MCF 10A (cell line): Measurements from ENCODE around the gene RNF220. TPM values are rescaled to one million over a fixed set of nuclear protein-coding genes. Genes with fewer than 3 reads are reported as not detected.
"Not testable (repeated sequence)": the region's sequence is repeated elsewhere in the genome, so short reads cannot be mapped to it uniquely, and the experiment has no call there.

Experiments
- BruUV-seq: library from RNA; stranded (reverse); fragments of 400-500 nt; replicated peaks from 2 replicates; lab custom pipeline; 2021; lab: Mats Ljungman, UMichigan
- CTCF ChIA-PET: fragments of 300-600 bp; sonication (Branson Sonifier 250); formaldehyde crosslinking; extraction: SDS; loops from one replicate; lab custom pipeline; 2021; ENCODE audit warnings: antibody characterized with exemption, inconsistent platforms; lab: Yijun Ruan, JAX
- POLR2A ChIA-PET: fragments of 300-600, 350-650 bp; sonication (Branson Sonifier 250); formaldehyde crosslinking; extraction: SDS; loops from one replicate; lab custom pipeline; 2020; ENCODE audit warnings: antibody characterized with exemption, inconsistent platforms; lab: Yijun Ruan, JAX
- DNase-seq: peaks from one replicate; pipeline ENCODE4 v3.0.0-alpha.2; 2018; ENCODE audit not compliant: unreplicated experiment
- H3K27ac Mint-ChIP-seq: one replicate; pipeline ENCODE4 v1.8.0; 2022; ENCODE audit warnings: mild to moderate bottlenecking, low read depth, mixed read lengths; ENCODE audit not compliant: unreplicated experiment
- H3K27me3 Mint-ChIP-seq: one replicate; pipeline ENCODE4 v1.8.0; 2022; ENCODE audit warnings: mixed read lengths; ENCODE audit not compliant: insufficient read depth, unreplicated experiment
- H3K36me3 Mint-ChIP-seq: one replicate; pipeline ENCODE4 v1.8.0; 2022; ENCODE audit warnings: mild to moderate bottlenecking, moderate library complexity, mixed read lengths; ENCODE audit not compliant: insufficient read depth, unreplicated experiment
- H3K4me1 Mint-ChIP-seq: one replicate; pipeline ENCODE4 v1.8.0; 2022; ENCODE audit warnings: mixed read lengths; ENCODE audit not compliant: insufficient read depth, unreplicated experiment
- H3K4me3 Mint-ChIP-seq: one replicate; pipeline ENCODE4 v1.8.0; 2022; ENCODE audit warnings: mild to moderate bottlenecking, moderate library complexity, mixed read lengths; ENCODE audit not compliant: unreplicated experiment
- H3K9me3 Mint-ChIP-seq: one replicate; pipeline ENCODE4 v1.8.0; 2022; ENCODE audit warnings: mixed read lengths; ENCODE audit not compliant: unreplicated experiment
- CTCF ChIP-seq: fragments of 200-600 bp; IDR thresholded peaks from one replicate; pipeline ENCODE4 v1.8.0; 2022; ENCODE audit warnings: antibody characterized with exemption, mild to moderate bottlenecking; ENCODE audit not compliant: unreplicated experiment
- intact Hi-C: fragments of 100-400 bp; cut with micrococcal nuclease; formaldehyde crosslinking; loops from 2 replicates; pipeline ENCODE4 v1.14.1; 2022
- total RNA-seq: library from RNA; stranded (reverse); gene quantifications from 2 replicates; pipeline ENCODE4 v1.2.3, GENCODE V29; 2022

RNF220 gene
- total RNA-seq, 1 experiment from 2014 or later: 67.1 TPM

- peaks cover 6% of the 10 kb centered on the region for H3K4me1 Mint-ChIP-seq
- no peaks in the 10 kb centered on the region for H3K9me3 Mint-ChIP-seq
- TF ChIP-seq CTCF: no peak
- BruUV-seq: no TSS peak
- DNase-seq: no peak
- ChIA-PET CTCF (interaction anchor here (0.9 kb wide), 1 partner anchor 102 kb away, joined by 3 read pairs; no protein-coding TSS in a partner anchor), POLR2A (interaction anchor here (1.3 to 2.5 kb wide), 2 partner anchors 13 to 25 kb away, joined by 3 to 8 read pairs; no protein-coding TSS in a partner anchor)
- H3K4me3 Mint-ChIP-seq: no peak overlapping the region
- no peaks in the 10 kb centered on the region for H3K36me3 Mint-ChIP-seq
- H3K27me3 Mint-ChIP-seq: no peaks in the 10 kb centered on the region
- intact Hi-C loops: no loop called here
- H3K27ac Mint-ChIP-seq: no peak overlapping the region
Measured at GRCh38 chr1:44696789-44697345, 291.8 kb downstream of the RNF220 start.

- no peak for DNase-seq
- no peak overlapping the region for H3K27ac Mint-ChIP-seq
Measured at GRCh38 chr1:44698138-44698537, 293.1 kb downstream of the RNF220 start.

GRCh38 chr1:44699375-44699774, 294.3 kb downstream of the RNF220 start:
- H3K36me3 Mint-ChIP-seq, H3K27ac Mint-ChIP-seq, H3K9me3 Mint-ChIP-seq, POLR2A ChIA-PET, intact Hi-C loops, H3K4me1 Mint-ChIP-seq, H3K4me3 Mint-ChIP-seq, DNase-seq, H3K27me3 Mint-ChIP-seq, BruUV-seq: not testable (repeated sequence)
- CTCF ChIA-PET: interaction anchor here (0.6 kb wide), 1 partner anchor 781 kb away, joined by 5 read pairs; no protein-coding TSS in a partner anchor

More at GRCh38 chr1:44698138-44698537, 293.1 kb downstream of the RNF220 start:
- Mint-ChIP-seq H3K4me3 (no peak overlapping the region), H3K9me3 (no peaks in the 10 kb centered on the region), H3K27me3 (no peaks in the 10 kb centered on the region), H3K4me1 (peaks cover 12% of the 10 kb centered on the region), H3K36me3 (no peaks in the 10 kb centered on the region)
- no TSS peak for BruUV-seq
- intact Hi-C loops: no loop called here
- CTCF ChIA-PET: interaction anchor here (0.5 kb wide), 1 partner anchor 15 kb away, joined by 4 read pairs; no protein-coding TSS in a partner anchor
- TF ChIP-seq CTCF: no peak
- POLR2A ChIA-PET: interaction anchor here (0.7 kb wide), 1 partner anchor 343 kb away, joined by 3 read pairs; no protein-coding TSS in a partner anchor

GRCh38 chr1:44700573-44700972, 295.5 kb downstream of the RNF220 start:
- peaks cover 6% of the 10 kb centered on the region for H3K4me1 Mint-ChIP-seq
- CTCF ChIA-PET: interaction anchor here (0.7 kb wide), 1 partner anchor 543 kb away, joined by 4 read pairs; no protein-coding TSS in a partner anchor

More at GRCh38 chr1:44700573-44700972, 295.5 kb downstream of the RNF220 start:
- Mint-ChIP-seq H3K9me3 (no peaks in the 10 kb centered on the region), H3K4me3 (no peak overlapping the region), H3K27ac (no peak overlapping the region), H3K27me3 (no peaks in the 10 kb centered on the region), H3K36me3 (no peaks in the 10 kb centered on the region)
- intact Hi-C loops: no loop called here
- no TSS peak for BruUV-seq
- DNase-seq: no peak
- TF ChIP-seq CTCF: no peak
- POLR2A ChIA-PET: interaction anchor here (0.7 to 1.2 kb wide), 2 partner anchors 26 to 65 kb away, joined by 3 read pairs; partner anchors contain the start of genes ARMH1 and TMEM53
